OCI-LY7 (cell line): ENCODE measurements around the gene PCDH20.

Source experiments
- CTCF ChIP-seq: fragments of 200-600 bp; sonication (generic); conservative IDR thresholded peaks from 2 replicates; pipeline ENCODE4 v1.5.1; 2014; ENCODE audit warnings: mild to moderate bottlenecking, antibody characterized with exemption, low read length, moderate library complexity, mixed read lengths
- EZH2phosphoT487 ChIP-seq: fragments of 200-600 bp; sonication (generic); IDR thresholded peaks from 2 replicates; pipeline ENCODE4 v1.6.1; 2018; ENCODE audit warnings: low read depth, borderline replicate concordance, mild to moderate bottlenecking, mixed run types, antibody characterized with exemption, low read length, moderate library complexity, mixed read lengths

GRCh38 chr13:61453121-61453520 is 37.5 kb upstream of the PCDH20 start:
- TF ChIP-seq CTCF, result no peak
- no peak for TF ChIP-seq EZH2phosphoT487
